B cell (primary cell): Measurements from ENCODE around the gene ARHGEF4. TPM values are rescaled to one million over a fixed set of nuclear protein-coding genes. Genes with fewer than 3 reads are reported as not detected.

Source experiments
- ATAC-seq: fragments of 200-7000 bp; cut with Tn5 transposase; one replicate; pipeline ENCODE4 v1.10.0; 2021; ENCODE audit warnings: low read depth, mild to moderate bottlenecking, moderate number of reproducible peaks, moderate library complexity
- CTCF ChIA-PET: fragments of 350-600 bp; sonication (Branson Sonifier 250); formaldehyde crosslinking; loops from one replicate; lab custom pipeline; 2021; ENCODE audit warnings: antibody characterized with exemption, inconsistent platforms; lab: Charles Lee
- POLR2A ChIA-PET: fragments of 350-600 bp; sonication (Branson Sonifier 250); formaldehyde crosslinking; loops from one replicate; lab custom pipeline; 2021; ENCODE audit warnings: antibody characterized with exemption; lab: Charles Lee
- DNase-seq: peaks from one replicate; pipeline ENCODE4 v3.0.0; 2013
- H2AFZ ChIP-seq: 2 replicates; pipeline ENCODE4 v1.6.1; 2012; ENCODE audit warnings: mild to moderate bottlenecking, low read depth, low read length; ENCODE audit not compliant: insufficient read depth, poor library complexity, severe bottlenecking
- H3K27ac ChIP-seq, 2 donors: 1 replicate in 1 of 2; 2 replicates in 1 of 2; pipeline ENCODE4 v1.5.1; 2012 to 2013; ENCODE audit warnings: low read length in 2 of 2, mild to moderate bottlenecking in 2 of 2, moderate library complexity in 1 of 2
- H3K27me3 ChIP-seq, 4 experiments: fragments of 200-600 bp in 1 of 4; sonication (generic) in 1 of 4; replicated peaks in 1 of 4; 1 replicate in 2 of 4; 2 replicates in 2 of 4; pipeline versions ENCODE4 v1.6.1 to v1.7.0; 2013 to 2016; ENCODE audit warnings: low read length in 3 of 4, mild to moderate bottlenecking in 2 of 4, mixed read lengths in 1 of 4, moderate library complexity in 1 of 4; ENCODE audit not compliant: insufficient read depth in 4 of 4, control insufficient read depth in 3 of 4; ENCODE audit errors: control extremely low read depth in 1 of 4
- H3K36me3 ChIP-seq, 2 experiments: replicated peaks in 1 of 2; 1 replicate in 1 of 2; 2 replicates in 1 of 2; pipeline versions ENCODE4 v1.6.1 to v1.7.1; 2013; ENCODE audit warnings: low read length in 1 of 2; ENCODE audit not compliant: insufficient read depth in 2 of 2, control insufficient read depth in 1 of 2; ENCODE audit errors: control extremely low read depth in 1 of 2, extremely low read depth in 1 of 2
- H3K4me1 ChIP-seq, 2 donors: fragments of 200-600 bp in 1 of 2; sonication (generic) in 1 of 2; 1 replicate in 1 of 2; 2 replicates in 1 of 2; pipeline versions ENCODE4 v1.5.1 to v1.6.1; 2013 to 2017; ENCODE audit warnings: low read length in 2 of 2; ENCODE audit not compliant: control insufficient read depth in 2 of 2, insufficient read depth in 2 of 2
- H3K4me2 ChIP-seq: replicated peaks from 2 replicates; pipeline ENCODE3; 2012; ENCODE audit warnings: mild to moderate bottlenecking, low read depth, low read length; ENCODE audit not compliant: poor library complexity, severe bottlenecking
- H3K4me3 ChIP-seq, 5 experiments: fragments of 200-600 bp in 1 of 5; sonication (generic) in 1 of 5; 1 replicate in 3 of 5; 2 replicates in 2 of 5; pipeline versions ENCODE4 v1.5.1 to v1.7.0; 2011 to 2016; ENCODE audit warnings: low read length in 4 of 5, mild to moderate bottlenecking in 4 of 5, low read depth in 2 of 5, control low read depth in 1 of 5, moderate library complexity in 1 of 5; ENCODE audit not compliant: insufficient read depth in 1 of 5; ENCODE audit errors: control extremely low read depth in 1 of 5, extremely low read depth in 1 of 5
- H3K79me2 ChIP-seq: fragments of 200-600 bp; sonication (generic); one replicate; pipeline ENCODE4 v1.6.0; 2016; ENCODE audit warnings: low read length; ENCODE audit not compliant: control insufficient read depth, insufficient read depth
- H3K9ac ChIP-seq: fragments of 200-600 bp; sonication (generic); 2 replicates; pipeline ENCODE4 v1.6.1; 2017; ENCODE audit warnings: mild to moderate bottlenecking, low read length, moderate library complexity
- H3K9me3 ChIP-seq, 3 donors: one replicate each; pipeline versions ENCODE4 v1.6.1 to v1.7.1; 2013; ENCODE audit warnings: low read length in 2 of 3; ENCODE audit not compliant: control insufficient read depth in 2 of 3, insufficient read depth in 1 of 3; ENCODE audit errors: control extremely low read depth in 1 of 3
- H4K20me1 ChIP-seq: 2 replicates; pipeline ENCODE4 v1.6.0; 2012; ENCODE audit warnings: mild to moderate bottlenecking, low read length; ENCODE audit not compliant: insufficient read depth, control insufficient read depth, poor library complexity, severe bottlenecking
- H3K27ac Mint-ChIP-seq: one replicate; pipeline ENCODE4 v1.8.0; 2021; ENCODE audit warnings: mixed read lengths
- H3K27me3 Mint-ChIP-seq: one replicate; pipeline ENCODE4 v1.8.0; 2021; ENCODE audit warnings: mixed read lengths
- H3K4me1 Mint-ChIP-seq: one replicate; pipeline ENCODE4 v1.8.0; 2021; ENCODE audit warnings: mixed read lengths
- H3K4me3 Mint-ChIP-seq: one replicate; pipeline ENCODE4 v1.8.0; 2021; ENCODE audit warnings: mixed read lengths
- H3K9me3 Mint-ChIP-seq: one replicate; pipeline ENCODE4 v1.8.0; 2022; ENCODE audit warnings: mixed read lengths; ENCODE audit not compliant: insufficient read depth
- EZH2 ChIP-seq: IDR thresholded peaks from 2 replicates; pipeline ENCODE4 v1.6.1; 2012; ENCODE audit warnings: borderline replicate concordance, low read depth, mild to moderate bottlenecking, moderate library complexity, low read length; ENCODE audit not compliant: insufficient read depth, poor library complexity, severe bottlenecking
- WGBS: methylation state at CpG from one replicate; pipeline ENCODE4 v1.1.5; 2013; ENCODE audit warnings: missing lambda C conversion rate; ENCODE audit not compliant: insufficient coverage; 5-methylcytosine and 5-hydroxymethylcytosine counted together
- intact Hi-C: fragments of 100-400 bp; cut with micrococcal nuclease; formaldehyde crosslinking; loops from one replicate; pipeline ENCODE4 v1.10.0; 2022
- polyA plus RNA-seq: library from polyadenylated mRNA; depleted of rRNA; stranded (reverse); fragments of >200 nt; gene quantifications from 2 replicates; pipeline ENCODE4 v1.2.3, GENCODE V29; 2012
- total RNA-seq, 2 donors: library from RNA; stranded (reverse); fragments of 120-200 nt in 1 of 2; gene quantifications; 1 replicate in 1 of 2; 2 replicates in 1 of 2; pipeline versions ENCODE4 v1.2.3 to v1.2.4, GENCODE V29; 2013 to 2022
- TF ChIP-seq, protein P1 (sequence below): fragments of 200-600 bp; IDR thresholded peaks from one replicate; pipeline ENCODE4 v1.8.0; 2022; ENCODE audit warnings: antibody characterized with exemption, mild to moderate bottlenecking

ARHGEF4 gene
- total and polyA plus RNA-seq, 2 donors (not counting 1 experiment from before 2014, with no cell fraction given) = 2.1 TPM; not detected in 1

DNA sequence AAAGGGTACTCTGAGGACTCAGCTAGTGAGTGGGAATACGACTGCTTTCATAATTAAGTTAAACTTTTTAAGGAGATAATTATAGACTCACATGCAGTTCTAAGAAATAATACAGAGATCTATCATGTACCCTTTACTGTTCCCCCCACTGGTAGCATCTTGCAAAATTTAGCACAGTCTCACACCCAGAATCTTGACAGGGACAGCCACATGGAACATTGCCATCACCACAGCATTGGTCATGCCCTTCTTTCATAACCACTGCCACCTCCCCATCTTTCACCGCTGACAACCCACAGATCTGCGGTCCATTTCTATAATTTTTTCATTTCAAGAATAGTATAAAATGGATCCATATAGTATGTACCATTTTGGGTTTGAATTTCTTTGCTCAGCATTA, 37.8 kb downstream of the ARHGEF4 start:
- Mint-ChIP-seq H3K4me1 (peaks cover 8% of the 10 kb centered on the region), H3K27ac (no peak overlapping the region), H3K27me3 (peaks cover 5% of the 10 kb centered on the region), H3K9me3 (no peaks in the 10 kb centered on the region), H3K4me3 (no peak overlapping the region)
- DNase-seq = no peak
- H3K4me1 ChIP-seq = peaks cover 4 to 7% of the 10 kb centered on the region in 2 donors
- H2AFZ ChIP-seq = no peak overlapping the region
- no peak for ATAC-seq
- no peak overlapping the region for H3K9ac ChIP-seq
- no peak overlapping the region for H3K4me2 ChIP-seq
- TF ChIP-seq, protein P1, sequence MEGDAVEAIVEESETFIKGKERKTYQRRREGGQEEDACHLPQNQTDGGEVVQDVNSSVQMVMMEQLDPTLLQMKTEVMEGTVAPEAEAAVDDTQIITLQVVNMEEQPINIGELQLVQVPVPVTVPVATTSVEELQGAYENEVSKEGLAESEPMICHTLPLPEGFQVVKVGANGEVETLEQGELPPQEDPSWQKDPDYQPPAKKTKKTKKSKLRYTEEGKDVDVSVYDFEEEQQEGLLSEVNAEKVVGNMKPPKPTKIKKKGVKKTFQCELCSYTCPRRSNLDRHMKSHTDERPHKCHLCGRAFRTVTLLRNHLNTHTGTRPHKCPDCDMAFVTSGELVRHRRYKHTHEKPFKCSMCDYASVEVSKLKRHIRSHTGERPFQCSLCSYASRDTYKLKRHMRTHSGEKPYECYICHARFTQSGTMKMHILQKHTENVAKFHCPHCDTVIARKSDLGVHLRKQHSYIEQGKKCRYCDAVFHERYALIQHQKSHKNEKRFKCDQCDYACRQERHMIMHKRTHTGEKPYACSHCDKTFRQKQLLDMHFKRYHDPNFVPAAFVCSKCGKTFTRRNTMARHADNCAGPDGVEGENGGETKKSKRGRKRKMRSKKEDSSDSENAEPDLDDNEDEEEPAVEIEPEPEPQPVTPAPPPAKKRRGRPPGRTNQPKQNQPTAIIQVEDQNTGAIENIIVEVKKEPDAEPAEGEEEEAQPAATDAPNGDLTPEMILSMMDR = no peak
- no peak for TF ChIP-seq EZH2
- intact Hi-C loops = no loop called here
- H3K79me2 ChIP-seq = no peaks in the 10 kb centered on the region
- no peaks in the 10 kb centered on the region for H3K27me3 ChIP-seq
- H3K9me3 ChIP-seq = no peaks in the 10 kb centered on the region
- no peak overlapping the region for H3K4me3 ChIP-seq
- CTCF ChIA-PET = interaction anchor here (0.8 to 10.2 kb wide), 9 partner anchors 9 to 76 kb away, joined by 3 to 210 read pairs (median 5); no protein-coding TSS in a partner anchor
- H3K36me3 ChIP-seq = no peaks in the 10 kb centered on the region
- no peak overlapping the region for H3K27ac ChIP-seq
- H4K20me1 ChIP-seq = no peaks in the 10 kb centered on the region
- no CpG with 5 or more reads among the region's 3 CpGs for WGBS
- POLR2A ChIA-PET = no interaction called here

DNA sequence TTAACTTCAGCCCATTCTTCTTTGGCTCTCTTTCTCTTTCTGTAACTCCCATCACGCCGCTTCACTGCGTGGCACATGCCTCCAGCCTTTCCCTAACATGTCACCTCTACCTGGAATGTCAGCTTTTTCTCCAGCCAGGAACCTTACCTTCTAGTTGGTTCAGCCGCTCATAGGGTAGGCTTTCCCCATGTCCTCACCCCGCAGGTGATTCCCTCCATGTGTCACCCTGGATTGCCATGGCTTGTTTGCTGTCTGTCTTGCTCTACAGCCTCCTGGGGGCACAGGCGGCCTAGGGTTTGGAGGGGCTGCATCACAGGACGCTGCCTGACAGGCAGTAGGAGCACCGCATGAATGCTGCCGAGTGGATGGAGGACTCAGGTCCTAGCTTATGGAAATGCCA, 39.2 kb downstream of the ARHGEF4 start:
- Histone ChIP-seq H3K4me2 (no peak overlapping the region), H3K4me3 (no peak overlapping the region), H3K79me2 (no peaks in the 10 kb centered on the region), H3K9ac (no peak overlapping the region), H3K4me1 (peaks cover 4 to 7% of the 10 kb centered on the region in 2 donors), H4K20me1 (no peaks in the 10 kb centered on the region), H2AFZ (no peak overlapping the region), H3K27ac (no peak overlapping the region), H3K9me3 (no peaks in the 10 kb centered on the region), H3K27me3 (no peaks in the 10 kb centered on the region), H3K36me3 (no peaks in the 10 kb centered on the region)
- intact Hi-C loops = no loop called here
- no peaks in the 10 kb centered on the region for H3K9me3 Mint-ChIP-seq
- H3K27me3 Mint-ChIP-seq = peaks cover 9% of the 10 kb centered on the region
- CTCF ChIA-PET = interaction anchor here (0.9 to 10.2 kb wide), 3 partner anchors 71 to 278 kb away, joined by 3 to 210 read pairs (median 4); no protein-coding TSS in a partner anchor
- TF ChIP-seq, protein P1 = no peak
- no peak for TF ChIP-seq EZH2
- ATAC-seq (no peak), DNase-seq (no peak)
- no peak overlapping the region for H3K27ac Mint-ChIP-seq
- POLR2A ChIA-PET = no interaction called here
- H3K4me1 Mint-ChIP-seq = peaks cover 8% of the 10 kb centered on the region
- no peak overlapping the region for H3K4me3 Mint-ChIP-seq
- WGBS = 89% methylated on average over 7 of the region's 9 CpGs
